AG09309 (cell line): ENCODE results near the gene NUDT2.
A peak's percentile ranks its signal among the peaks of the same experiment; 100 is the strongest.
"Not testable (repeated sequence)": the region's sequence is repeated elsewhere in the genome, so short reads cannot be mapped to it uniquely, and the experiment has no call there.

Experiments used
- DNase-seq: peaks from one replicate; pipeline ENCODE4 v3.0.0-alpha.2; 2010; ENCODE audit warnings: low read depth
- H3K4me3 ChIP-seq: 2 replicates; pipeline ENCODE4 v1.5.1; 2011; ENCODE audit warnings: mild to moderate bottlenecking, low read depth, low read length, moderate library complexity; ENCODE audit not compliant: control insufficient read depth
- TF ChIP-seq, protein P1 (sequence below): IDR thresholded peaks from 2 replicates; pipeline ENCODE4 v1.5.1; 2011; ENCODE audit warnings: mild to moderate bottlenecking, low read depth, low read length, inconsistent platforms; ENCODE audit not compliant: insufficient read depth, control insufficient read depth; ENCODE audit errors: missing control alignments

The NUDT2 gene

DNA sequence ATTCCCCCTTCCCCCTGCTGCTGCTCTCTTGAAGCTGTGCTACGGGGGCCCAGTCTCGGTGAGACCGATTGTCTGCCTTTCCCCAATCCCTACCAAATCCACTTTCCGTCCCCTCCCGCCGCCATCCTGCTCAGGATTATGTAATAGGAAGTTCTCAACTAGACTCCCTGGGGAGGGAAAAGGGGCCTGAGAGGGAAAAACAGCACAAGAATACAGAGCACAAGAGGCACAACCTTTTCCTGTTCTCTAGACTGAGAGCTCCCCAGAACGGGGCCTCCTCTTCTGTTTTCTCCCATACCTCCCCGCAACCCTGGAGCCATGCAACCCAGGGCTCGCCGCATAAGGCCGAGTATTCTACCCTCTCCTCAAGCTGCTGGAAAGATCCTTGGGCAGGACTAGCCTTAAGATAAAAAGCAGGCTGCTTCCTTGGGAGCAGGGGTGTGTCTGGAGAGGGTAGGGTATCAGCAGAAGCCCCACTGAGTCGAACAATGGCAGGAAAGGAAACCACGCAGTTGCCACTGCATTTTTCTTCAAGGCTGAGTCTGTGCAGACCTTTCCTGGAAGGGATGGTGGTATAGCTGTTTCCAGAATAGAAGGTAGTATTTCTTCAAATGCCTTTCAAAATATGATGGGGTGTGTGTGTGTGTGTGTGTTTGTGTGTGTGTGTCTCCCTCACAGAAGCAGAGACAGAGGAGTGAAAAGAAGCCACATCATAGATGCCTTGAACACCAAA, 34.4 kb downstream of the NUDT2 start:
- TF ChIP-seq, protein P1, sequence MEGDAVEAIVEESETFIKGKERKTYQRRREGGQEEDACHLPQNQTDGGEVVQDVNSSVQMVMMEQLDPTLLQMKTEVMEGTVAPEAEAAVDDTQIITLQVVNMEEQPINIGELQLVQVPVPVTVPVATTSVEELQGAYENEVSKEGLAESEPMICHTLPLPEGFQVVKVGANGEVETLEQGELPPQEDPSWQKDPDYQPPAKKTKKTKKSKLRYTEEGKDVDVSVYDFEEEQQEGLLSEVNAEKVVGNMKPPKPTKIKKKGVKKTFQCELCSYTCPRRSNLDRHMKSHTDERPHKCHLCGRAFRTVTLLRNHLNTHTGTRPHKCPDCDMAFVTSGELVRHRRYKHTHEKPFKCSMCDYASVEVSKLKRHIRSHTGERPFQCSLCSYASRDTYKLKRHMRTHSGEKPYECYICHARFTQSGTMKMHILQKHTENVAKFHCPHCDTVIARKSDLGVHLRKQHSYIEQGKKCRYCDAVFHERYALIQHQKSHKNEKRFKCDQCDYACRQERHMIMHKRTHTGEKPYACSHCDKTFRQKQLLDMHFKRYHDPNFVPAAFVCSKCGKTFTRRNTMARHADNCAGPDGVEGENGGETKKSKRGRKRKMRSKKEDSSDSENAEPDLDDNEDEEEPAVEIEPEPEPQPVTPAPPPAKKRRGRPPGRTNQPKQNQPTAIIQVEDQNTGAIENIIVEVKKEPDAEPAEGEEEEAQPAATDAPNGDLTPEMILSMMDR = no peak
- H3K4me3 ChIP-seq = no peak overlapping the region
- DNase-seq = no peak

DNA sequence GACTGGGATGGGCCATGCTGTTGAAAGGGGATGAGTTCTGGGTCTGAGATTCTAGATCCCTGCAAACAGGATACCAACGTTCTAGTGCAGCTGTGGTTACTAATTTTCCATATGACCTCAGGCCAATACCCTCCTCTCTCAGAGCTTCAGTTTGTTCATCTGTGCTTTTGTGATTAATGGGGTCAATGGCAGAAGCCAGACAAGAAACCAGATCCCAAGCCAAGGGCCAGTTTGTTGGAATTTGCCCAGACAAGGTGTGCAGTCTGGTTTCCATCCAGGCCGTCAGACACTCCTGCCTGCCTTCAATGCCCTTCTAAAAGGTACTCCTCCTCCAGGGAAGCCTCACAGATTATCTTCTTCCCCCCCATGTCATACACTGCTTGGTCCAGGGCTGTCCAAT, 35.9 kb downstream of the NUDT2 start:
- DNase-seq = no peak
- TF ChIP-seq, protein P1 = no peak
- H3K4me3 ChIP-seq = no peak overlapping the region

DNA sequence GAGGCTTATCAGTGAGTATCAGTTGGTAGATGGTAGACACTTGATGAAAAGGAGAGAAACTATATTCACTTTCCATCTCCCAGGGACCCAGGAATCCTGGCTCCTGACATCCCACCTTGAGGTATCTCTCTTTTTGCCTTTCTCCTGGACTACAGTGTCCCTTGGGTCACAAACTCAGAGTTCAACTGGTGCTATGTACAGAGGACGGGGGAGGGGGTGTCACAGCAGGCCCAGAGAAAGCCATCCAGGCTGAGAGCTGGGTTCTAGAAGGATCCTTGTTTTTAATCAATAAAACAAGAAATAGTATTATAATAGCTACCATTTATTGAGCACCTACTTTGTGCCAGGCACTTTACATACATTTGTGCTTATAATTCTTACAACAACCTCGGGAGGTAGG, 37.0 kb downstream of the NUDT2 start:
- TF ChIP-seq, protein P1 = no peak
- H3K4me3 ChIP-seq = no peak overlapping the region
- no peak for DNase-seq

DNA sequence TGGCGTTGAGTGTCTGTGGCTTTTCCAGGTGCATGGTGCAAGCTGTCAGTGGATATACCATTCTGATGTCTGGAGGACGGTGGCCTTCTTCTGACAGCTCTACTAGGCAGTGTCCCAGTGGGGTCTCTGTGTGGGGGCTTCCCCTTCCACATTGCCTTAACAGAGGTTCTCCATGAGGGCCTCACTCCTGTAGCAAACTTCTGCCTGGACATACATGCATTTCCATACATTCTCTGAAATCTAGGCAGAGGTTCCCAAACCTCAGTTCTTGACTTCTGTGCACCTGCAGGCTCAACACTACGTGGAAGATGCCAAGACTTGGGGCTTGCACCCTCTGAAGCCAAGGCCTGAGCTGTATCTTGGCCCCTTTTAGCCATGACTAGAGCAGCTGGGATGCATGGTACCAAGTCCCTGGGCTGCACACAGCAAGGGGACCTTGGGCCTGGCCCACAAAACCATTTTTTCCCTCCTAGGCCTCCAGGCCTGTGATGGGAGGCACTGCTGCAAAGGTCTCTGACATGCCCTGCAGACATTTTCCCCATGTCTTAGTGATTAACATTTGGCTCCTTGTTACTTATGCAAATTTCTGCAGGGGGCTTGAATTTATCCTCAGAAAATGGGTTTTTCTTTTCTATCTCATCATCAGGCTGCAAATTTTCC, 38.5 kb downstream of the NUDT2 start:
- DNase-seq, H3K4me3 ChIP-seq: not testable (repeated sequence)

DNA sequence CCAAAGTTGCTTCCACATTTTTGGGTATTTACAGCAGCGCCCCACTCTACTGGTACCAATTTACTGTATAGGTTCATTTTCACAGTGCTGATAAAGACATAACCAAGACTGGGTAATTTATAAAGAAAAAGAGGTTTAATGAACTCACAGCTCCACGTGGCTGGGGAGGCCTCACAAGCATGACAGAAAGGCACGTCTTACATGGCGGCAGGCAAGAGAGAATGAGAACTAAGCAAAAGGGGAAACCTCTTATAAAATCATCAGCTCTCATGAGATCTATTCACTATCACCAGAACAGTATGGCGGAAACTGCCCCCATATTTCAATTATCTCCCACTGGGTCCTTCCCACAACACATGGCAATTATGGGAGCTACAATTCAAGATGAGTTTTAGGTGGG, 39.4 kb downstream of the NUDT2 start:
- H3K4me3 ChIP-seq, DNase-seq: not testable (repeated sequence)

DNA sequence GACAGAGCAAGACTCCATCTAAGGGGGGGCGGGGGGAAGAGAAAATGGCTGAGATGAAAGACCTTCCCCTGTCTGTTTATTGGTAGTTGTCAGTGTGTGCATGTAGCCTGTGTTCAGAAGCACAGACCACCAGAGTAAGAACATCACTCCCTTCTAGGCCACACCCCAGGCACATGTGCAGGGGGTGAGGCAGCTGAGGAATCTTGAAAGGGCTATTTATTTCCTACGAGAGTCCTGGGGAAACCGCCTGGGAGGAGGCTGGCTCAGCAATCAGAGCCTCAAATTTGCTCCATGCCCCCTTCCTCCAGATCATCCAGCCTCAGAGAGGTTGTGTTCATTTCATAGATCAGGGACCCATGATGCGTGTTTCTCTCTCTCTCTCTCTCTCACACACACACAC, 40.3 kb downstream of the NUDT2 start:
- DNase-seq = no peak
- TF ChIP-seq, protein P1 = no peak
- H3K4me3 ChIP-seq = no peak overlapping the region

DNA sequence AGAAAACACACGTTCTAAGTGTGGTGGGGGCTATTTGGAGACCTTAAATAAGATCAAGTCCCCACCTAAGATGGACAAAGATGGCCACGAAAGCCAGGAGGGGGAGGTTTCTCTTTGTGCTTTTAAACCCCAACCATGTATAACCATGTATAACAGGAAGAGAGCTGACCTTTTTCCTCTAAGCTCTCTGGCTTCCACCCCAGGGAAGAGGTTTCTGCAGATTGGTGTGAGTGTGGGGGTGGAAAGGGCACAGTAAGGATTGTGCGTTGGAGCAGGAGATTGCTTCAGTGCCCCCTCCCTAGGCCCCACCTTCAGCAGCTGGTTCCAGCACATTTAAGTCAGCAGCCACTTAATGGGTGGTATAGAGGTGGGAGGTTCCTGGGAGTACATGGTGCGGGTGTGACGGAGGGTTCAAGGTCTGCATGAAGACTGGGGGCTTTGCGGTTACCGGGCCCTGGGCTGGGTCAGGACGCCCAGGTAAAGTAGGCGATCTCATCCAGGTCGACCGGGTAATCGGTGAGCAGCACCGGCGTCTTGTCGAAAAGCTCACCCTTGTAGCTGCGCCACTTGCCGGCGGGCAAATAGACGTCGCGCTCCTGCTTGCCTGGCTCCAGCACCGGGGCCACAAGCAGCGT, 41.1 kb downstream of the NUDT2 start:
- peak overlapping the region; percentile 31; the same call in 1 of the 2 replicates for H3K4me3 ChIP-seq
- no peak for DNase-seq
- TF ChIP-seq, protein P1 = no peak
